Uterus (tissue), 2 donors: ENCODE results near the gene ELK4.

Source experiments
- CTCF ChIP-seq, 4 experiments: fragments of 200-600 bp in 2 of 4; fragments of 450-650 bp in 2 of 4; sonication (generic) in 2 of 4; IDR thresholded peaks; one replicate each; pipeline ENCODE4 v1.5.1; 2016 to 2019; ENCODE audit warnings: antibody characterized with exemption in 4 of 4, mild to moderate bottlenecking in 2 of 4, moderate library complexity in 1 of 4
- POLR2A ChIP-seq, 2 donors: fragments of 450-650 bp; IDR thresholded peaks; one replicate each; pipeline ENCODE4 v1.6.1; 2016; ENCODE audit warnings: antibody characterized with exemption in 2 of 2, mild to moderate bottlenecking in 1 of 2, moderate library complexity in 1 of 2

DNA sequence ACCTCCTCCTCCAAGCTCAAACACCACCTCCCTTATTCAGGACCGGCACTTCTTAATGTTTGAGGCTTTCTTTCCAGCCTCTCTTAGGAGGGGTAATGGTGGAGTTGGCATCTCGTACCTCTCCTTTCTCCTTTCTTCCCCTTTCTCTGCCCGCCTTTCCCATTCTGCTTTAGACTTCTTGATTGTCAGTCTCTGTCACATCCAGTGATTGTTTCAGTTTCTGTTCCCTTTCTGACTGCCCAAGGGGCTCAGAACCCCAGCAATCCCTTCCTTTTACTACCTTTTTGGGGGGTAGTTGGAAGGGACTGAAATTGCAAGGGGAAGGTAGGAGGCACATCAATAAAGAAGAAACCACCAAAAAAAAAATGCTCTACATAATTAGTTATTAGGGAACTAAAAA, 5.6 kb downstream of the ELK4 start:
- TF ChIP-seq CTCF (IDR thresholded peaks at IDR 0.05) (no peak), POLR2A (IDR thresholded peaks at IDR 0.05) (no peak)
